Measurements from ENCODE around the gene AIFM3.
"Not testable (repeated sequence)": the region's sequence is repeated elsewhere in the genome, so short reads cannot be mapped to it uniquely, and the experiment has no call there.

Gene AIFM3

DNA sequence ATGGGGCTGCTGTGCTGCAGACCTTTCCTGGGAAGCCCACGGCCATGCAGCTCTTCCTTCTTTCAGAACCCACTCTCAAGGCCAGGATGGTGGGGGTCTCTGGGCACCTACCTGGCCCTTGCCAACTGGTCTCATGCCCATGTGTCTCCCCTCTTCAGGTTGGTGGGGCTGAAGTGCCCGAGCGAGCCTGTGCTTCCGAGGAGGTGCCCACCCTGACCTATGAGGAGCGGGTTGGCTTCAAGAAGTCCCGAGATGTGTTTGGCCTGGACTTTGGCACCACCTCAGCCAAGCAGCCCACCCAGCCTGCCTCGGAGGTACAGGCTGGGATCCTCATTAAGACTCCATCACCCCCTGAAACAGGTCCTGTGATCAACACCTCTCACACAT lies 25.0 kb downstream of the AIFM3 start:
- DNase-seq: no peak

DNA sequence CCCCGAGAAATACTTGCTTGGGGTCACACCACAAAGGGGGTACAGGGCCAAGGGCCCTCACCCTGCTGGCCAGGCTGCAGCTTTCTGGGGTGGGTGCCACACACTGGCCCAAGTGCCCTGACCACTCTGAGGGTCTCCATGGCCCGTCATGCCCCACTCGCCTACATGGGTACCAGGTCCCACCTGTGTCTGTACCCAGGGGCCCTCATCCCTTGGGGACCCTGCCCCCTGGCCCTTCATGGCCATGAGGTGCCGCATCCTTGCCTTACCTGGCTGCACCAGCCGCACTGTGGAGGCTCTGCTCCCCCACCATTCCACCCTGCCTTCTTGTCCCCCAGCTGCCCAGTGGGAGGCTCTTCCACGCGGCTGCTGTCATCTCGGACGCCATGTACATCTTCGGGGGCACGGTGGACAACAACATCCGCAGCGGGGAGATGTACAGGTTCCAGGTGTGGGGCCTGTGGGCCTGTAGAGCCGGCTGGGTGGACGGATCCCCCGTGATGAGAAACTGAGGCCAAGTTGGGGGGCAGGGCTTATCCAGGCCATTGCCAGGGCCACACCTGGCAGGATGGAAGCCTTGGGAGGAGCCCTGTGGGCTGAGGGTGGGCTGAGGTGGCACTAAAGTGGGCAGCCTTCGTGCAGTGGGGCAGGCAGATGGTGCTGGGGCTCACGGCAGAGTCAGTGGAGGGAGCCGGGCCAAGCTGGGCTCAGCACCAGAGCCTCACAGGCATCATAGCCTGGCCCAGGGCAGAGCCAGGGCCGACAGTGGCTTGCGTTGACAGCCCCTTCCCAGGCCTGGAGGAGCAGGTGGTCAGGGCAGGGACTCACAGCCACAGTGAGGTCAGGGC lies 25.6 kb downstream of the AIFM3 start:
- no peak for DNase-seq

DNA sequence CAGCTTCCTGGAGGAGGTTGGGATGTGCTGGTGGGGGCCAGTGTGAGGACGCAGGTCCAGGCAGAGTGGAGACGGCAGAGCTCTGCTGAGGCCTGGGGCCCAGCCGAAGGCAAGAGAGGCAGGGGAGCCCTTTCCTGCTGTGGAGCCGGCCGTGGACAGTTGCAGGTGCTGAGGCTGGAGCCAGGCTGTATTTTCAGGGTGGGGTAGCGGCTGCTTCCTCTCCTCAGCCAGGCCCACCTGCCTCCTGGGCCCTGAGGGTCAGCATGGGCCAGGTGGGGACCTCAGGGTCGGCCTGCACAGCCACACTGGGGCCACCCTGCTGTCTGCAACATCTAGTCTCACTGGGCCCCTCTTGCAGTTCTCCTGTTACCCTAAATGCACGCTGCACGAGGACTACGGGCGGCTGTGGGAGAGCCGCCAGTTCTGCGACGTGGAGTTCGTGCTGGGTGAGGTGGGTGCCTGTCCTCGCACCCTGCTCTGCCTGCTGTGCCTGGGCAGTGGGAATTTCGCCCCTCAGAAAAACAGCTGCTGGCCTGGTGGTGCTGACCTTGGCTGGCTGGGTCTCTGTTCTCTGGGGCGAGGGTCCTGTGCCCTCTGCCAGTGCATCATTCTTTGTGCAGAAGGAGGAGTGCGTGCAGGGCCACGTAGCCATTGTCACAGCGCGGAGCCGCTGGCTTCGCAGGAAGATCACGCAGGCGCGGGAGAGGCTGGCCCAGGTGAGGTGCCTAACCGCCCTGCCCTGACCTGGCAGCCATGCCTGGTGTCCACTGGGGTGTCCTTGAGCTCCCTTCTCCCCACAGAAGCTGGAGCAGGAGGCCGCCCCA lies 26.5 kb downstream of the AIFM3 start:
- DNase-seq: no peak

GRCh38 chr22:20994128-20994901 lies 27.3 kb downstream of the AIFM3 start:
- DNase-seq: no peak

DNA sequence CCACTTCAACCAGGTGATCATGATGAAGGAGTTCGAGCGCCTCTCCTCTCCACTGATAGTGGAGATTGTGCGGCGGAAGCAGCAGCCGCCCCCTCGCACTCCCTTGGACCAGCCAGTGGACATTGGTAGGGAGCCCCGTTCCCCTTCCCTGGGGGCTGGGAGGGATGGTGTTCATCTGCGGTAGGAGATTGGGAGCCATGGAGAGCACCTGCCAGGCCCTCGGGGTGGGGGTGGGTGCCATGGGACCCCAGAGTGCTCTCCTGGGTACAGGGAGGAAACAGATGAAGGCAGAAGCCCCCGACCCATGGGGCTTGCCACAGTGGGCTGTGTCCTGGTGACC lies 27.8 kb downstream of the AIFM3 start:
- DNase-seq: no peak

- DNase-seq: no peak
Observed at GRCh38 chr22:20995329-20996030, 28.4 kb downstream of the AIFM3 start.

DNA sequence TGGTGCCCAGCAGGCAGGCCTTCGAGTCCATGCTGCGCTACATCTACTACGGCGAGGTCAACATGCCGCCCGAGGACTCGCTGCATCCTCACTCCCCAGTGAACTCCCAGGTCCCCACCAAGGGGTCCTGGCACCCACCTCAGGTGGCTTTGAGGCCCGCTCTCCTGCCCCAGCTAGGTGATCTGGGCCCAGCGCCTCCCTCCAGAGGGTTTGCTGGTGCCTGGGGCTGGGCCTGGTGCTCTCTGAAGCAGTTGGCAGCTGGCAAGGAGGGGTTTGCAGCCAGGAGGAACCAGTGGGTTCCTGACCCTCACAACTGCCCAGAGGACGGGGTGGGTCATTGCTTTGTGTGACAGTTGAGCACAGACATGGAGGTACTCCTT lies 29.0 kb downstream of the AIFM3 start:
- no peak for DNase-seq

- no peak for DNase-seq
Observed at GRCh38 chr22:20996598-20997535, 29.8 kb downstream of the AIFM3 start.

GRCh38 chr22:20997536-20998257 lies 30.6 kb downstream of the AIFM3 start:
- no peak for DNase-seq

GRCh38 chr22:20998411-20999336 lies 31.6 kb downstream of the AIFM3 start:
- DNase-seq: no peak

GRCh38 chr22:20999350-21000206 lies 32.5 kb downstream of the AIFM3 start:
- no peak for DNase-seq

- no peak for DNase-seq
Observed at GRCh38 chr22:21000207-21000986, 33.3 kb downstream of the AIFM3 start.

DNA sequence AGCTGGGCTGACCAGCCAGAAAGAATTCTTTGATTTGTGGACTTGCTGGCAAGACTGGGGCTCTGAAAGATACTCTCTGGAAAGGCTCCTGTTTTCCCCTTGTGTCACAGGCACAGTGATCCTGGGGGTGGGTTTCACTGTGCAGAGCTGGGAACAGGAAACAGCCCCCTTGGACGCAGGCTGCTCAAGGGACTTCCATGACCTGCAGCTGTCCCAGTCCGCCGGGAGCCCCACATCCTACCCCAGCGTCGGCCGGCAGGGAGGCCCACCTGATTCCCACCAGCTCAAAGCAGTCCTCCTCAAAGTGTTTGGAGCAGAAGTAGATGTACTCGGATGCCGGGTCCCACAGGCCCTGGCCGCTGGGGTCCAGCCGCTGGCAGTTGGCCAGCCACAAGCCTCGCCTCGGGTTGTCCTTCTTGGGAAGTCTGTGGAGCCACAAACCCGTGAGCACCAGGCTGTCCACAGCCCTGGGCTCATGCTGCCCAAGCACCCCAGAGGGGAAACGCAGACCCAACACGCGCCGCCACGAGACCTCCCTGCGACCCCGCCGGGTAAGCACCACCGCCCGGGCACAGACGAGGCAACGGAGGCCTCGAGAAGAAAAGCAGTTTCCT lies 34.0 kb downstream of the AIFM3 start:
- peak; percentile 10 for DNase-seq

- DNase-seq: peak; percentile 98
Observed at GRCh38 chr22:21001601-21002325, 34.7 kb downstream of the AIFM3 start, which contains the start of gene THAP7. Gene THAP7 (minus strand): TSS chr22:21002118. CDS start chr22:21001911, 207 bp downstream.

DNA sequence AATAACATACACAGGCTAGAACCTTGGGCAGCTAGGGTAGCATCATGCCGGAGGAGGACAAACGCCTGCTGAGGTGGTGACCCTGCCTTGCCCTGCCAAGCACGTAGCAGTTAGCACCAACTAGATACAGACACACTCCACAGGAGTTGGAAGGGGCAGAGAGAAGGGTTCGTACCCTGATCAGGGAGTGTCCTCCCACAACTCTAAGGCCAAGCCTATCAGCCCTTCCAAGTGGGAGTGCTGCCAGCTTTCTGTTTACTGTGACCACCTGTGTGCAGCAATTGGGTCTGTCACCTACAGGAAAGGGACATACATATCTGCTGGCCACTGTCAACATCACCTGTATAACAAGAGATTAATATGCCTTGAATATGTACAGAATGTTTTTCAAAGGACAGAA lies 36.7 kb downstream of the AIFM3 start:
- no peak for DNase-seq

DNA sequence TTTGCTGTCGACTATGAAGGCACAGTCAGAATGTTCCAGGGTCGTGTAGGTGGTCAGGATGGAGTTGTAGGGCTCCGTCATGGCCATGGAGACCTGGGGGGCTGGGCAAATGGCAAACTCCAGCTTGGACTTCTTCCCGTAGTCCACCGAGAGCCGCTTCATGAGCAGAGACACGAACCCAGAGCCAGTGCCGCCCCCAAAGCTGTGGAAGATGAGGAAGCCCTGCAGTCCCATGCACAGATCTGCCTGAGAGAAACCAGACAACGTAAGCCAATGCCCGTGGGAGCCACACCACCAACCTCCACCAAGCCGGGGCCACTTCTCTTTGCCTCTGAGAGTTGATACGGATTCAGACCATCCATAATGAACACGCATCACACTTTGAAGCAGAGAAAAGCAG lies 42.2 kb downstream of the AIFM3 start:
- DNase-seq: not testable (repeated sequence)
